ENCODE measurements around the gene MAGEA9. TPM values are rescaled to one million over a fixed set of nuclear protein-coding genes. Genes with fewer than 3 reads are reported as not detected.
"Not testable (repeated sequence)": the region's sequence is repeated elsewhere in the genome, so short reads cannot be mapped to it uniquely, and the experiment has no call there.

Gene MAGEA9
- total RNA-seq, 2 experiments from 2014 or later = not detected

DNA sequence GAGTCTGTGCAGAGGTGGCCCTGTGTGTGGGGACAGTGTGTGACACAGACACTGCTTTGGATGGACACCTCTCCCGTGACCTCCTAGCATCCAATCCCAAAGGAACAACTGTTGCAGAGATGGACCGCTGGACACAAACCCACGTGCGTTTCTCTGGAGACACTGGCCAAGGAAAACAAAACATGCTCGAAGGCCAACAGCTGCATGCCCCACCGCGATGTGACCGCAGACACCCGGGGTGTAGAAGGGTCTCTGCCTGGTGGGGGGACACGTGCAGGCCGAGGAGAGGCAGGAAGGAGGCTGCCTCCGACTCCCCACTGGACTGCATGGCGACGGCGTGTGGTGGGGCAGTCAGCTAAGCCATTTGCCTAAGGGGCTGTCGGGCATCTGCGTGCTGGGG lies 8.0 kb upstream of the MAGEA9 start, which contains the start of gene HSFX1:
Gene HSFX1 (plus strand): TSS at position 301 of the 400 bp plus-strand sequence. CDS start 614 bp downstream, outside the sequence.
- H3K4me1 Mint-ChIP-seq; H3K27me3 Mint-ChIP-seq; DNase-seq; POLR2A ChIA-PET; ATAC-seq (ENCODE audit: low read depth); H3K27ac Mint-ChIP-seq; H3K4me3 Mint-ChIP-seq; H3K36me3 Mint-ChIP-seq; H3K9me3 Mint-ChIP-seq: not testable (repeated sequence)

DNA sequence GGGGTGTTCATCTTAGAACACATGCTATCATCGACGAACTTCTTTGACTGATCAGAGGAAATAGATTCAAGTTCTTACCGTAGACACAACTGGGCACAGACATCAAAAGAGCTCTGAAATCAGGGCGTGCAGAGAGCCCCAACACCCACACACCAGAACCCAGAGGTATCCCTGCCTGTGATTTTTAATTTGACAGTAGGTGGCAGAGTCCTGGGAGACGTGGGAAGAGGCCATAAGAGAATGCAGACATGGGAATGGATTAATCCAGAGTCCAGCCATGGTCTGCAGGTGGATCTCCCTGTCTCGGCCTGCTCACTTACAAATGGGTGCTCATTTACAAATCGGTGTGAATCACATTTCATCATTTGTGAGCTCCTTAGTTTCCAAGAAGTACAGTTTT lies 3.7 kb upstream of the MAGEA9 start:
- H3K4me1 Mint-ChIP-seq; POLR2A ChIA-PET; H3K36me3 Mint-ChIP-seq; H3K27ac Mint-ChIP-seq; H3K9me3 Mint-ChIP-seq; ATAC-seq (ENCODE audit: low read depth); DNase-seq; H3K4me3 Mint-ChIP-seq; H3K27me3 Mint-ChIP-seq: not testable (repeated sequence)

DNA sequence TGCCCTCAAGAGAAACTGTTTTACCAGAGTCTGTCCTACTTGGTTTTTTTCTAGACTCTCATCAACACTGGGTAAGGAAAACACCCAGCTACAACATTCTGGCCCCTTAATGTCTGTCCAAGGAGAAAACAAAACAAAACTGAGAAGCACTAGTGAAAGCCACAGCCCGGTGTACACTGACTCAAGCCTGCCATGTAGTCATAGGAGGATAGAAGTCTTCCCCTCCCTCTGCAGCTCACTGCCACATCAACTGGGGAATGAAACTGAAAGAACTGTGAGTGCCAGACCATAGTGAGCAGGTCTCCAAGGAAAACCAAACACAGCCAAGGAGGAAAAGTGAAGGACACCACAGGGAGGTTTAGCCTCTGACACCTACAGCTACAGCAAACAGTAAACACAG lies 13.8 kb downstream of the MAGEA9 start:
- H3K4me1 Mint-ChIP-seq = peaks cover 17% of the 10 kb centered on the region
- peak; percentile 98 for ATAC-seq (ENCODE audit: low read depth)
- H3K27ac Mint-ChIP-seq, POLR2A ChIA-PET, H3K4me3 Mint-ChIP-seq, H3K9me3 Mint-ChIP-seq, H3K36me3 Mint-ChIP-seq, H3K27me3 Mint-ChIP-seq, DNase-seq: not testable (repeated sequence)

DNA sequence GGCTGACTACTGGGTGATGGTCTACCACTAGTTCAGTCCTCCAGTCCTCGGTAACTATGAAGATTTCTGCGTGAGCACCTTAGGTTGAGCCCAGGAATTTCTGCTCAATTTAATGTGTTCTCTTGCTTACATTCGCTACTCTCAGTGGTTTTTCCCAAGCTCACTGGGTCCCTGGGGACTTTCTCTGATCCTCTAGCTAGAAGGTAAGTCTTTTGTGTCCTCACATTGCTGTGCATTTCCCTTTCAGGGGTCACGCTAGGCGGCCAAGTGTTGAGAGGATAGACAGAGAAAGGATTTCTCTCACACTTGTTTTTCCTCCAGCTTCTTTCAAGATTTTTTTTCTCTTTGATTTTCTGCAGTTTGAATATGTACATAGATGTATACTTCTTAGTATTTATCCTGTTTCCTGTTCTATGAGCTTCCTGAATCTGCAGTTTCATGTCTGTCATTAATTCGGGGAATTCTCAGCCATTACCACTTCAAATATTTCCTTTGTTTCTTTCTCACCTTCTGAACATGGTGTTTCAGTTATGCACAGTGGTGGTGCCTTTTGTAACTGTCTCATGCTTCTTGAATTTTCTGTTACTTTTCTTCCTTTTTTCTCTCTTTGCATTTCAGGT lies 17.5 kb downstream of the MAGEA9 start:
- ATAC-seq (ENCODE audit: low read depth) (no peak), DNase-seq (no peak)
- H3K27me3 Mint-ChIP-seq = no peaks in the 10 kb centered on the region
- no peaks in the 10 kb centered on the region for H3K36me3 Mint-ChIP-seq
- POLR2A ChIA-PET = no interaction called here
- peak overlapping the region; percentile 81 for H3K27ac Mint-ChIP-seq
- no peaks in the 10 kb centered on the region for H3K9me3 Mint-ChIP-seq
- peaks cover 20% of the 10 kb centered on the region for H3K4me1 Mint-ChIP-seq
- peak overlapping the region; percentile 6 for H3K4me3 Mint-ChIP-seq

DNA sequence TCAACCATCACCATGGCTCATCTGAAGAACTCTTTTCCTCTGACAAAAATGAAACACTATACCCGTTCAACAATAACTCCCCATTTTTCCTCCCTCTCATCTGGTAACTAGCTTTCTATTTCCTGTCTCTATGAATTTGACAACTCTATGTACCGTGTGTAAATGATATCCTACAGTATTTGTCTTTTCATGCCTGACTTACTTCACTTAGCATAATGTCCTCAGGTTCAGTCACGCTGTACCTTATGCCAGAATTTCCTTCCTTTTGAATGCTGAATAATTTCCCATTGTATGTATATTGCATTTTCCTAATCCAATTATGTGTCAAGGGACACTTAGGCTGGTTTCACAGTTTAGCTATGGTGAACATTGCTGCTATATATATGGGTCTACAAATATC lies 18.2 kb downstream of the MAGEA9 start:
- peaks cover 20% of the 10 kb centered on the region for H3K4me1 Mint-ChIP-seq
- ATAC-seq (ENCODE audit: low read depth) (no peak), DNase-seq (no peak)
- no peaks in the 10 kb centered on the region for H3K9me3 Mint-ChIP-seq
- no peaks in the 10 kb centered on the region for H3K36me3 Mint-ChIP-seq
- POLR2A ChIA-PET = no interaction called here
- peak overlapping the region; percentile 81 for H3K27ac Mint-ChIP-seq
- H3K4me3 Mint-ChIP-seq = peak overlapping the region; percentile 28
- H3K27me3 Mint-ChIP-seq = no peaks in the 10 kb centered on the region

DNA sequence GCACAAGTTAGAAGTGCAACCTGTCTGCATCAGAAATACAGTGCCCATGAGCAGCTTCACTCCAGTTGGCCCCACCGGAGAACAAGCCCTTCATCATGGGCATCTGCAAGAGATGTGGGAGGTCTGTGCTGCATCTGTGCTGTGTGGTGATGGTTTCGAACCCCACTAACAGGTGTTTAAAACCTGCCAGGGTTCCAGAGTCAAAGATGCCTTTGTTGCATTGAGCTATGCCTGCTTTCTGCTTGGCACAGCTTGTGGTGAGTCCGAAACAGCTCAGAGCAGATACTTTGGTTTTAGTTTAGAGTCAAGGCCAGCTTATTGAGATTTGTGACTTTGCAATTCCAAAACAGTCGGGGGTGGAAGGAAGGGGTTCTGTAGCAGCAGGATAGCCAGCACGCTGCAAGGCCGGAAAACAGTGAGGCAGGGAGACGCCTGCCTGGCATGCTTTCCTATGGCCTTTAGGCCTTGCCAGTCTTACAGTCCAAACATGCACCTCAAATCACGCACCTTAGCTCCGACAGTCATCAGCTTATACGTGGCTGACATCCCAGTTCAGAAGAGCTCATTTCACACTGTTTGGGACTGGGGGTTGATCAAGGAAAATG lies 21.8 kb downstream of the MAGEA9 start:
- Mint-ChIP-seq H3K9me3 (no peaks in the 10 kb centered on the region), H3K36me3 (no peaks in the 10 kb centered on the region), H3K4me3 (no peak overlapping the region), H3K4me1 (peaks cover 14% of the 10 kb centered on the region), H3K27ac (no peak overlapping the region), H3K27me3 (no peaks in the 10 kb centered on the region)
- no peak for DNase-seq
- no peak for ATAC-seq (ENCODE audit: low read depth)
- POLR2A ChIA-PET = no interaction called here

DNA sequence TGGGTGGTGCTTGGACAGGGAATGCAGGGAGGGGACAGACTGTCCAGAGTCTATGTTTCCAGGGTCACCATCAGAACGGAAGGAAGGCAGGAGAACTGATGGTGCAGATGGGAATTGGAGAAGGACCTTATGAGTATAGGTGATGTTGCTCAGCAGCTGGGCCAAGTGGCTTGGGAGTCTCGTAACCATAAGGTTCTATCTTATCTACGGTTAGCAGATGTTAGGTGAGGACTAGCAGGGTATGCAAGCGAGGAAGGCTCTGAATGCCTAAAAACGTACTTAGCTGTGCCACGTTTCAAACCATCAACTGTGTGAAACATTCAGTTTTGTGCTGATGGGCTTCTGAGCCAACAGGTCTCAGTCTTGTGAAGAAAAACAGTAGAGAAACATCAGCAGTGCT lies 22.4 kb downstream of the MAGEA9 start:
- no peak overlapping the region for H3K27ac Mint-ChIP-seq
- H3K4me3 Mint-ChIP-seq = no peak overlapping the region
- no peaks in the 10 kb centered on the region for H3K27me3 Mint-ChIP-seq
- H3K4me1 Mint-ChIP-seq = peaks cover 14% of the 10 kb centered on the region
- DNase-seq = no peak
- H3K9me3 Mint-ChIP-seq = no peaks in the 10 kb centered on the region
- POLR2A ChIA-PET = no interaction called here
- ATAC-seq (ENCODE audit: low read depth) = no peak
- no peaks in the 10 kb centered on the region for H3K36me3 Mint-ChIP-seq

DNA sequence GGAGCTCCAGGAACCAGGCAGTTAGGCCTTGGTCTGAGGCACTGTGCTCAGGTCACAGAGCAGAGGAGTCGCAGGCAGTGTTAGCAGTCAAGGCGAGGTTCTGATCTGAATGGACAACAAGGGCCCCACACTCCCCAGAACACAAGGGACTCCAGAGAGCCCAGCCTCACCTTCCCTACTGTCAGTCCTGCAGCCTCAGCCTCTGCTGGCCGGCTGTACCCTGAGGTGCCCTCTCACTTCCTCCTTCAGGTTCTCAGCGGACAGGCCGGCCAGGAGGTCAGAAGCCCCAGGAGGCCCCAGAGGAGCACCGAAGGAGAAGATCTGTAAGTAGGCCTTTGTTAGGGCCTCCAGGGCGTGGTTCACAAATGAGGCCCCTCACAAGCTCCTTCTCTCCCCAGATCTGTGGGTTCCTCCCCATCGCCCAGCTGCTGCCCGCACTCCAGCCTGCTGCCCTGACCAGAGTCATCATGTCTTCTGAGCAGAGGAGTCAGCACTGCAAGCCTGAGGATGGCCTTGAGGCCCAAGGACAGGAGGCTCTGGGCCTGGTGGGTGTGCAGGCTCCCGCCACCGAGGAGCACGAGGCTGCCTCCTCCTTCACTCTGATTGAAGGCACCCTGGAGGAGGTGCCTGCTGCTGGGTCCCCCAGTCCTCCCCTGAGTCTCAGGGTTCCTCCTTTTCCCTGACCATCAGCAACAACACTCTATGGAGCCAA lies 26.2 kb downstream of the MAGEA9 start:
- H3K36me3 Mint-ChIP-seq = no peaks in the 10 kb centered on the region
- no peak for ATAC-seq (ENCODE audit: low read depth)
- peaks cover 5% of the 10 kb centered on the region for H3K27me3 Mint-ChIP-seq
- H3K27ac Mint-ChIP-seq = no peak overlapping the region
- DNase-seq = no peak
- POLR2A ChIA-PET = no interaction called here
- no peak overlapping the region for H3K4me3 Mint-ChIP-seq
- H3K4me1 Mint-ChIP-seq = no peaks in the 10 kb centered on the region
- H3K9me3 Mint-ChIP-seq = no peaks in the 10 kb centered on the region

DNA sequence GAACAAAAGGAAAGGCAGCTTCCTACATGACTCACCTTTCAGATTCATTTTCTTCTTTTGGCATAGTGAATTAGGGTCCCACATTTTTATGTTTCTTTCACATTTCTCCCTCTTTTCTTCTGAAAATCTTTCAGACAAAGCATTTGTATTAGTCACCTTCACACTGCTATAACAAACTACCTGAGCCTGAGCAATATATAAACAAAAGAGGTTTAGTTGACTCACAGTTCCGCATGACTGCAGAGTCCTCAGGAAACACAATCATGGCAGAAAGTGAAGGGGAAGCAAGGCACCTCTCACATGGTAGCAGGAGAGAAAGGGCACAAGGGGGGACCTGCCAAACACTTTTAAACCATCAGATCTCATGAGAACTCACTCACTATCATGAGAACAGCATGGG lies 36.9 kb downstream of the MAGEA9 start:
- H3K9me3 Mint-ChIP-seq = no peaks in the 10 kb centered on the region
- POLR2A ChIA-PET = no interaction called here
- H3K27ac Mint-ChIP-seq = no peak overlapping the region
- ATAC-seq (ENCODE audit: low read depth) (no peak), DNase-seq (no peak)
- no peaks in the 10 kb centered on the region for H3K36me3 Mint-ChIP-seq
- peaks cover 6% of the 10 kb centered on the region for H3K4me1 Mint-ChIP-seq
- H3K27me3 Mint-ChIP-seq = peaks cover 5% of the 10 kb centered on the region
- H3K4me3 Mint-ChIP-seq = no peak overlapping the region

DNA sequence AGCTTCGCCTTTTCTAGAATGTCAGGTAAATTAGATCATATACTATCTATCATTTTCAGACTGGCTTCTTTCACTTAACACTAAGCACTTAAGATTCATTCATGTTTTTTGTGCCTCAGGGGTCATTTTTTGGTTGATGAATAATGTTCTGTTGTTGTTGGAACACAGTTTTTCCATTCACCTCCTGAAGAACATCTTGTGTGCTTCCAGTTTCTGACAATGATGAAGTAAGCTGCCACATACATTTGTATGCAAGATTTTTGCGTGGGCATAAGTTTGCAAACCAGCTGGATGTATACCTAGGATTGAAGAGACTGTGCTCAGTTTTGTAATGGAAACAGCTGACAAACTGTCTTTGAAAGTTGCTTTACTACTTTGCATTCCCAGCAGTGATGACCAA lies 37.6 kb downstream of the MAGEA9 start:
- Mint-ChIP-seq H3K4me3 (no peak overlapping the region), H3K27ac (no peak overlapping the region), H3K27me3 (peaks cover 2% of the 10 kb centered on the region), H3K4me1 (peaks cover 6% of the 10 kb centered on the region), H3K36me3 (no peaks in the 10 kb centered on the region), H3K9me3 (no peaks in the 10 kb centered on the region)
- ATAC-seq (ENCODE audit: low read depth) = no peak
- POLR2A ChIA-PET = no interaction called here
- no peak for DNase-seq

DNA sequence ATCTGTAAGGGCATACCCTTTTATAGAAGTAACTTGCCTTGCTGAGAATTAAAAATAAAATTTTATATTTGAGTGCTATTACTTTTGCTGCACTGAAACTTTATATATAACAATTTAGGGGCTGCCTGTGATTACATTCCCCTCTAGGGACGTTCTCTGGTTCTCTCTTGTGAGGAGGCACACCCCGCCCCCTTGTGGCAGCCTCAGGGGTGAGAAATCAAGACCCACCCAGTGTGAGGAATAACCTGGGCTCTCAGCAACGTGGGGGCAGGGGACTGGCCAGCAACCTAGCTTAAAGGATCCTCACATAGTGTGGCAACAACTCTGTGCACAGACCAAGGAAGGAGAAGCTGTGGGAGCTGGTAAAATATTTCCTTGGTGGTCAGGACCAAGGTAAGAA lies 43.7 kb downstream of the MAGEA9 start:
- POLR2A ChIA-PET = no interaction called here
- peaks cover 2% of the 10 kb centered on the region for H3K27me3 Mint-ChIP-seq
- H3K36me3 Mint-ChIP-seq = no peaks in the 10 kb centered on the region
- H3K4me1 Mint-ChIP-seq = peaks cover 28% of the 10 kb centered on the region
- H3K4me3 Mint-ChIP-seq = no peak overlapping the region
- no peaks in the 10 kb centered on the region for H3K9me3 Mint-ChIP-seq
- DNase-seq (peak; percentile 60), ATAC-seq (ENCODE audit: low read depth) (no peak)
- H3K27ac Mint-ChIP-seq = no peak overlapping the region

DNA sequence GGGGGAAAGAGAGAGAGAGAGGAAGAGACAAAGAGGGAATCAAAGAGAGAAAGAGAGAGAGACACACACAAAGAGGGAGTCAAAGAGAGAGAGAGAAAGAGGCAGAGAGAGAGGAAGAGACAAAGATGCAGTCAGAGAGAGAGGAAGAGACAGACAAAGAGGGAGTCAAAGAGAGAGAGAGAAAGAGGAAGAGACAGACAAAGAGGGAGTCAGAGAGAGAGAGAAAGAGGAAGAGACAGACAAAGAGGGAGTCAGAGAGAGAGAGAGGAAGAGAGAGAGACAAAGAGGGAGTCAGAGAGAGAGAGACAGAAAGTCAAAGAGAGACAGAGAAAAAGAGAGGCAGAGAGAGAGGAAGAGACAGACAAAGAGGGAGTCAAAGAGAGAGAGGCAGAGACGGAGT lies 45.5 kb downstream of the MAGEA9 start:
- Mint-ChIP-seq H3K4me1 (peaks cover 28% of the 10 kb centered on the region), H3K36me3 (no peaks in the 10 kb centered on the region), H3K9me3 (no peaks in the 10 kb centered on the region), H3K4me3 (peak overlapping the region; percentile 35), H3K27me3 (no peaks in the 10 kb centered on the region), H3K27ac (peak overlapping the region; percentile 52)
- POLR2A ChIA-PET = no interaction called here
- ATAC-seq (ENCODE audit: low read depth) (no peak), DNase-seq (no peak)

DNA sequence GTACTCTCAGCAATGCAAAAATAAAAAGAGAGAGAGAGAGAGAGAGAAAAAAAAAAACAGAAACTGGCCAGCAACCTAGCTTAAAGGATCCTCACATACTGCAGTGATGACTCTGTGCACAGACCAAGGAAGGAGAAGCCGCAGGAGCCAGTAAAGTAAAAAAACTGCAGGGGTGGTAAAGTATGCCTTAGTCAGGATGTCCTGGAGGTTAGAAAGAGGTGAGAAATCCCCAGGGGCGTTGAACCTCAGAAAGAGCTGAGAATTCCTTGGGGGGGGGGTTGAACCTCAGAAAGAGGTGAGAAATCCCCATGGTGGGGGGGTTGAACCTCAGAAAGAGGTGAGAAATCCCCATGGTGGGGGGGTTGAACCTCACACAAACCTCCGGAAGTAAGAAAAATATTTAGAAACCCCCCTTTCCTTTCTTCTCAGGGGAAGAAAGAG lies 48.0 kb downstream of the MAGEA9 start:
- peak; percentile 81 for ATAC-seq (ENCODE audit: low read depth)
- H3K27me3 Mint-ChIP-seq = no peaks in the 10 kb centered on the region

More for the DNA sequence above, 48.0 kb downstream of the MAGEA9 start:
- Mint-ChIP-seq H3K36me3 (no peaks in the 10 kb centered on the region), H3K4me1 (peaks cover 28% of the 10 kb centered on the region), H3K4me3 (peak overlapping the region; percentile 88), H3K9me3 (no peaks in the 10 kb centered on the region), H3K27ac (peak overlapping the region; percentile 94)
- POLR2A ChIA-PET = interaction anchor here (0.7 kb wide), 1 partner anchor 74 kb away, joined by 4 read pairs; no protein-coding TSS in a partner anchor
- DNase-seq = no peak
